Endodermal cell (in vitro differentiated cells): ENCODE measurements around the gene DDAH1. TPM values are rescaled to one million over a fixed set of nuclear protein-coding genes. Genes with fewer than 3 reads are reported as not detected.

Source experiments
- DNase-seq: peaks from one replicate; pipeline ENCODE4 v3.0.0-alpha.2; 2017
- H3K27ac ChIP-seq: 2 replicates; pipeline ENCODE4 v1.5.1; 2013; ENCODE audit warnings: mild to moderate bottlenecking, low read depth, low read length, moderate library complexity
- H3K27me3 ChIP-seq: 2 replicates; pipeline ENCODE4 v1.6.1; 2013; ENCODE audit warnings: mild to moderate bottlenecking, low read length, moderate library complexity; ENCODE audit not compliant: insufficient read depth, control insufficient read depth, poor library complexity, severe bottlenecking
- H3K36me3 ChIP-seq: 2 replicates; pipeline ENCODE4 v1.7.0; 2013; ENCODE audit warnings: mild to moderate bottlenecking, low read length, moderate library complexity; ENCODE audit not compliant: control insufficient read depth, insufficient read depth
- H3K4me1 ChIP-seq: one replicate; pipeline ENCODE4 v1.7.0; 2013; ENCODE audit warnings: low read length; ENCODE audit not compliant: control insufficient read depth, insufficient read depth
- H3K4me3 ChIP-seq: 2 replicates; pipeline ENCODE4 v1.5.1; 2013; ENCODE audit warnings: mild to moderate bottlenecking, low read length, moderate library complexity
- H3K9ac ChIP-seq: 2 replicates; pipeline ENCODE4 v1.6.1; 2013; ENCODE audit warnings: mild to moderate bottlenecking, low read length, moderate library complexity; ENCODE audit not compliant: poor library complexity, severe bottlenecking; ENCODE audit errors: extremely low read depth
- H3K9me3 ChIP-seq: 2 replicates; pipeline ENCODE4 v1.6.1; 2013; ENCODE audit warnings: mild to moderate bottlenecking, low read length, moderate library complexity; ENCODE audit not compliant: control insufficient read depth
- H3K27ac Mint-ChIP-seq: 2 replicates; pipeline ENCODE4 v1.8.0; 2020; ENCODE audit warnings: mixed read lengths
- H3K27me3 Mint-ChIP-seq: 2 replicates; pipeline ENCODE4 v1.8.0; 2021; ENCODE audit warnings: mild to moderate bottlenecking, mixed read lengths; ENCODE audit not compliant: insufficient read depth
- H3K36me3 Mint-ChIP-seq: 2 replicates; pipeline ENCODE4 v1.8.0; 2020; ENCODE audit warnings: low read depth, mixed read lengths
- H3K4me1 Mint-ChIP-seq: 2 replicates; pipeline ENCODE4 v1.8.0; 2020; ENCODE audit warnings: mixed read lengths
- H3K4me3 Mint-ChIP-seq: 2 replicates; pipeline ENCODE4 v1.8.0; 2020; ENCODE audit warnings: mild to moderate bottlenecking, moderate library complexity, mixed read lengths
- H3K9me3 Mint-ChIP-seq: 2 replicates; pipeline ENCODE4 v1.8.0; 2020; ENCODE audit warnings: mild to moderate bottlenecking, mixed read lengths
- CTCF ChIP-seq: fragments of 200-600 bp; sonication (generic); conservative IDR thresholded peaks from 2 replicates; pipeline ENCODE4 v1.5.0; 2021; ENCODE audit warnings: antibody characterized with exemption, mild to moderate bottlenecking
- WGBS, 2 experiments: methylation state at CpG; one replicate each; pipeline versions ENCODE4 v1.1.5 to v1.1.7; 2013; ENCODE audit warnings: missing lambda C conversion rate in 2 of 2, mixed read lengths in 1 of 2; ENCODE audit not compliant: insufficient coverage in 1 of 2, insufficient read length in 1 of 2; 5-methylcytosine and 5-hydroxymethylcytosine counted together
- total RNA-seq, 2 donors: library from RNA; stranded (reverse); fragmentation: NEBNext Ultra II Directional in 1 of 2; extraction: Animal tissue kit (Norgen Biotek cat#: 25700) in 1 of 2; gene quantifications; 2 replicates in 1 of 2; 3 replicates in 1 of 2; pipeline ENCODE4 v1.2.1, GENCODE V29; 2021

The DDAH1 gene
- total RNA-seq, 2 donors from 2014 or later, result 16.3 to 22.8 TPM

- no peak overlapping the region for H3K27ac Mint-ChIP-seq
- whole genome bisulfite sequencing, 2 experiments, result 85% methylated on average over 2 of the region's 2 CpGs; no CpG with 5 or more reads in 1 of the 2 experiments
- DNase-seq, result no peak
- no peak for TF ChIP-seq CTCF
- Histone ChIP-seq H3K9me3 (no peaks in the 10 kb centered on the region), H3K27ac (no peak overlapping the region), H3K27me3 (no peaks in the 10 kb centered on the region), H3K9ac (no peak overlapping the region), H3K36me3 (no peaks in the 10 kb centered on the region), H3K4me1 (no peaks in the 10 kb centered on the region), H3K4me3 (no peak overlapping the region)
- H3K4me1 Mint-ChIP-seq, result peaks cover 36% of the 10 kb centered on the region
- no peaks in the 10 kb centered on the region for H3K36me3 Mint-ChIP-seq
- no peak overlapping the region for H3K4me3 Mint-ChIP-seq
- H3K9me3 Mint-ChIP-seq, result no peaks in the 10 kb centered on the region
- H3K27me3 Mint-ChIP-seq, result no peaks in the 10 kb centered on the region
Observed at GRCh38 chr1:85327759-85328158, 137.2 kb downstream of the DDAH1 start.

- no peak for DNase-seq
- H3K27ac ChIP-seq, result no peak overlapping the region
- no peak overlapping the region for H3K27ac Mint-ChIP-seq
- H3K9ac ChIP-seq, result no peak overlapping the region
- no peak for TF ChIP-seq CTCF
- WGBS, 2 experiments, result 86 to 95% methylated on average over 5 of the region's 5 CpGs
- no peak overlapping the region for H3K4me3 ChIP-seq
- no peaks in the 10 kb centered on the region for H3K27me3 Mint-ChIP-seq
- no peak overlapping the region for H3K4me3 Mint-ChIP-seq
- no peaks in the 10 kb centered on the region for H3K27me3 ChIP-seq
- H3K36me3 Mint-ChIP-seq, result no peaks in the 10 kb centered on the region
- H3K9me3 Mint-ChIP-seq, result no peaks in the 10 kb centered on the region
- H3K36me3 ChIP-seq, result no peaks in the 10 kb centered on the region
- H3K4me1 Mint-ChIP-seq, result peaks cover 36% of the 10 kb centered on the region
- no peaks in the 10 kb centered on the region for H3K4me1 ChIP-seq
- no peaks in the 10 kb centered on the region for H3K9me3 ChIP-seq
Observed at GRCh38 chr1:85326851-85327250, 138.1 kb downstream of the DDAH1 start.

GRCh38 chr1:85326336-85326735 is 138.6 kb downstream of the DDAH1 start:
- H3K4me1 ChIP-seq, result no peaks in the 10 kb centered on the region
- H3K4me1 Mint-ChIP-seq, result peaks cover 36% of the 10 kb centered on the region
- H3K4me3 ChIP-seq, result no peak overlapping the region
- no peak overlapping the region for H3K27ac Mint-ChIP-seq
- H3K36me3 Mint-ChIP-seq, result no peaks in the 10 kb centered on the region
- H3K9ac ChIP-seq, result no peak overlapping the region
- no peaks in the 10 kb centered on the region for H3K9me3 Mint-ChIP-seq
- H3K36me3 ChIP-seq, result no peaks in the 10 kb centered on the region
- 85 to 100% methylated on average over 1 to 2 of the region's 2 CpGs for WGBS, 2 experiments
- no peak for DNase-seq
- H3K4me3 Mint-ChIP-seq, result no peak overlapping the region
- no peak overlapping the region for H3K27ac ChIP-seq
- no peaks in the 10 kb centered on the region for H3K27me3 Mint-ChIP-seq
- no peaks in the 10 kb centered on the region for H3K9me3 ChIP-seq
- TF ChIP-seq CTCF, result no peak
- H3K27me3 ChIP-seq, result no peaks in the 10 kb centered on the region
